Measurements from ENCODE around the gene SPINT3.

Gene SPINT3

GRCh38 chr20:45527294-45527693, 11.9 kb upstream of the SPINT3 start:
- no peak for ATAC-seq
- no peak for TF ChIP-seq ZNF70 (CRISPR knock-in tag; IDR thresholded peaks at IDR 0.05)
- no peak for TF ChIP-seq GLIS3 (CRISPR knock-in tag; IDR thresholded peaks at IDR 0.05)
- no peak for TF ChIP-seq ARNTL (CRISPR knock-in tag; IDR thresholded peaks at IDR 0.05; ENCODE audit: borderline replicate concordance, low read depth)
- no peak for TF ChIP-seq RARB (CRISPR knock-in tag; IDR thresholded peaks at IDR 0.05)
- TF ChIP-seq ZC3H10 (CRISPR knock-in tag; IDR thresholded peaks at IDR 0.05) = no peak
- no peak for TF ChIP-seq PATZ1 (CRISPR knock-in tag; IDR thresholded peaks at IDR 0.05; ENCODE audit: borderline replicate concordance)
- no peak for TF ChIP-seq TSHZ2 (CRISPR knock-in tag; IDR thresholded peaks at IDR 0.05)

GRCh38 chr20:45523821-45524220, 8.4 kb upstream of the SPINT3 start:
- no peak for ATAC-seq
- TF ChIP-seq POU6F1 (CRISPR knock-in tag; IDR thresholded peaks at IDR 0.05; ENCODE audit: borderline replicate concordance, low read depth) (no peak), ZNF70 (CRISPR knock-in tag; IDR thresholded peaks at IDR 0.05) (no peak), TCF4 (CRISPR knock-in tag; IDR thresholded peaks at IDR 0.05; ENCODE audit: borderline replicate concordance) (no peak), BACH2 (CRISPR knock-in tag; IDR thresholded peaks at IDR 0.05; ENCODE audit: borderline replicate concordance) (no peak), CSDC2 (CRISPR knock-in tag; IDR thresholded peaks at IDR 0.05) (no peak), ESRRG (CRISPR knock-in tag; IDR thresholded peaks at IDR 0.05) (no peak), RARB (CRISPR knock-in tag; IDR thresholded peaks at IDR 0.05) (no peak), TSHZ2 (CRISPR knock-in tag; IDR thresholded peaks at IDR 0.05) (no peak)

- ATAC-seq = no peak
- no peak for TF ChIP-seq CSDC2 (CRISPR knock-in tag; IDR thresholded peaks at IDR 0.05)
- no peak for TF ChIP-seq ARNTL (CRISPR knock-in tag; IDR thresholded peaks at IDR 0.05; ENCODE audit: borderline replicate concordance, low read depth)
- TF ChIP-seq OSR1 (CRISPR knock-in tag; IDR thresholded peaks at IDR 0.05) = no peak
- TF ChIP-seq CREB5 (CRISPR knock-in tag; IDR thresholded peaks at IDR 0.05; ENCODE audit: low read depth) = no peak
- TF ChIP-seq TOX (CRISPR knock-in tag; IDR thresholded peaks at IDR 0.05; ENCODE audit: borderline replicate concordance) = no peak
- TF ChIP-seq BACH2 (CRISPR knock-in tag; IDR thresholded peaks at IDR 0.05; ENCODE audit: borderline replicate concordance) = no peak
These were observed 2.9 kb upstream of the SPINT3 start for GRCh38 chr20:45518282-45518681.

- no peak for ATAC-seq
- no peak for TF ChIP-seq ESRRG (CRISPR knock-in tag; IDR thresholded peaks at IDR 0.05)
- TF ChIP-seq ZNF70 (CRISPR knock-in tag; IDR thresholded peaks at IDR 0.05) = no peak
- TF ChIP-seq ZFP30 (CRISPR knock-in tag; IDR thresholded peaks at IDR 0.05) = no peak
- no peak for TF ChIP-seq CSDC2 (CRISPR knock-in tag; IDR thresholded peaks at IDR 0.05)
- TF ChIP-seq TOX (CRISPR knock-in tag; IDR thresholded peaks at IDR 0.05; ENCODE audit: borderline replicate concordance) = no peak
- TF ChIP-seq ISL1 (CRISPR knock-in tag; IDR thresholded peaks at IDR 0.05) = peak; percentile 88
These were observed 5.1 kb downstream of the SPINT3 start for GRCh38 chr20:45510242-45510862.

Measured in SK-N-SH treated with all-trans-retinoic acid at 6 μM for 48 hours (cell line).